GM12872 (cell line): ENCODE measurements around the gene LAMB3.

Experiments
- TF ChIP-seq, protein P1 (sequence below): IDR thresholded peaks from 3 replicates; pipeline ENCODE4 v1.5.1; 2011; ENCODE audit warnings: low read depth, mild to moderate bottlenecking, low read length, moderate library complexity; ENCODE audit not compliant: insufficient read depth

The LAMB3 gene

GRCh38 chr1:209672705-209673630 lies 20.7 kb upstream of the LAMB3 start:
- TF ChIP-seq, protein P1, sequence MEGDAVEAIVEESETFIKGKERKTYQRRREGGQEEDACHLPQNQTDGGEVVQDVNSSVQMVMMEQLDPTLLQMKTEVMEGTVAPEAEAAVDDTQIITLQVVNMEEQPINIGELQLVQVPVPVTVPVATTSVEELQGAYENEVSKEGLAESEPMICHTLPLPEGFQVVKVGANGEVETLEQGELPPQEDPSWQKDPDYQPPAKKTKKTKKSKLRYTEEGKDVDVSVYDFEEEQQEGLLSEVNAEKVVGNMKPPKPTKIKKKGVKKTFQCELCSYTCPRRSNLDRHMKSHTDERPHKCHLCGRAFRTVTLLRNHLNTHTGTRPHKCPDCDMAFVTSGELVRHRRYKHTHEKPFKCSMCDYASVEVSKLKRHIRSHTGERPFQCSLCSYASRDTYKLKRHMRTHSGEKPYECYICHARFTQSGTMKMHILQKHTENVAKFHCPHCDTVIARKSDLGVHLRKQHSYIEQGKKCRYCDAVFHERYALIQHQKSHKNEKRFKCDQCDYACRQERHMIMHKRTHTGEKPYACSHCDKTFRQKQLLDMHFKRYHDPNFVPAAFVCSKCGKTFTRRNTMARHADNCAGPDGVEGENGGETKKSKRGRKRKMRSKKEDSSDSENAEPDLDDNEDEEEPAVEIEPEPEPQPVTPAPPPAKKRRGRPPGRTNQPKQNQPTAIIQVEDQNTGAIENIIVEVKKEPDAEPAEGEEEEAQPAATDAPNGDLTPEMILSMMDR = no peak

- TF ChIP-seq, protein P1 = no peak
Measured at GRCh38 chr1:209670441-209671082, 18.3 kb upstream of the LAMB3 start.

- TF ChIP-seq, protein P1 = no peak
Measured at GRCh38 chr1:209667708-209668107, 15.5 kb upstream of the LAMB3 start.

DNA sequence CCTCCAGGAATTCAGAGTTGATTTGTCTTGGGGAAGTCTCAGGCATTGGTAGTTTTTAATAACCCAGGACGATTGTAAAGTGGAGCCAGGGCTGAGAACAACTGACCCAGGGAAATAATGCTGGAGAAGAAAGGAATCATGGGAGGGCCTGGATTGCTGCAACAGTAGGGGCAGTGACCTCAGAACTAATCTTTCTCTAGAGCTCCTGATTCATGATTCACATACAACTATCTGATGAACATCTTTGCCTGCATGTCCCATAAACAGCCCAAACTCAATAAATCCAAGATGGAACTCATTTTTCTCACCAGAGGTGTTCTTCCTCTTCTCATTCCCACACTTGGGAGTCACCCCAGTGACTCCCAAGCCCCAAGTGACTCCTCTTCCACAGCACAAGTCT lies 14.9 kb upstream of the LAMB3 start:
- TF ChIP-seq, protein P1 = no peak

GRCh38 chr1:209662879-209663327 lies 10.7 kb upstream of the LAMB3 start:
- TF ChIP-seq, protein P1 = no peak

DNA sequence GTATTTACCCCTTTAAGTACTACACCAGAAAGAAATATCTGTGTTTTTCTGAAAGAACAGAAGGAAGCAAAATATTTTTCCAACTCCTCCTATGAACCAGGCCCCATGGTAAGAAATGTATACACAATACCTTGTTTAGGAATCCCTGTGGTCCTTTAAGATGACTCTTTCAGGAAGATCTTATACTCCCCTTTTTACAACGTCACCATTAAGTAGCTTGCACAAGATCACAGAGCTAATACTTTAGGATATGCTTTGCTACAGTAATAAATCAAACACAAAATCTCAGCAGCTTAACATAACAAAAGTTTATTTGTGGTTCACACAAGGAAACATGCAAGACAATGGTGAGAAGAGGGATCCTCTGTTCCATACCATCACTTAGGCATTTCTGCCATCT lies 8.8 kb upstream of the LAMB3 start:
- TF ChIP-seq, protein P1 = no peak

GRCh38 chr1:209659909-209660308 lies 7.7 kb upstream of the LAMB3 start:
- TF ChIP-seq, protein P1 = no peak
